Astrocyte of the cerebellum (primary cell): Measurements from ENCODE around the gene SLC39A13.
A peak's percentile ranks its signal among the peaks of the same experiment; 100 is the strongest.

ENCODE experiments used
- DNase-seq: peaks from one replicate; pipeline ENCODE4 v3.0.0-alpha.2; 2011; ENCODE audit warnings: low read depth
- H3K4me3 ChIP-seq: 2 replicates; pipeline ENCODE4 v1.5.1; 2011; ENCODE audit warnings: mild to moderate bottlenecking, low read depth, low read length, moderate library complexity
- in situ Hi-C: cut with HindIII; loops from 2 replicates; pipeline ENCODE4 v1.10.0; 2017; ENCODE audit warnings: low sequenced_read_pairs
- TF ChIP-seq, protein P1 (sequence below): IDR thresholded peaks from 2 replicates; pipeline ENCODE4 v1.5.1; 2012; ENCODE audit warnings: low read length, low read depth, moderate library complexity, mild to moderate bottlenecking; ENCODE audit errors: missing control alignments

SLC39A13 gene

GRCh38 chr11:47408598-47409439, 429 bp downstream of the SLC39A13 start:
- in situ Hi-C loops, result no loop called here
- DNase-seq, result peak; percentile 31
- TF ChIP-seq, protein P1, sequence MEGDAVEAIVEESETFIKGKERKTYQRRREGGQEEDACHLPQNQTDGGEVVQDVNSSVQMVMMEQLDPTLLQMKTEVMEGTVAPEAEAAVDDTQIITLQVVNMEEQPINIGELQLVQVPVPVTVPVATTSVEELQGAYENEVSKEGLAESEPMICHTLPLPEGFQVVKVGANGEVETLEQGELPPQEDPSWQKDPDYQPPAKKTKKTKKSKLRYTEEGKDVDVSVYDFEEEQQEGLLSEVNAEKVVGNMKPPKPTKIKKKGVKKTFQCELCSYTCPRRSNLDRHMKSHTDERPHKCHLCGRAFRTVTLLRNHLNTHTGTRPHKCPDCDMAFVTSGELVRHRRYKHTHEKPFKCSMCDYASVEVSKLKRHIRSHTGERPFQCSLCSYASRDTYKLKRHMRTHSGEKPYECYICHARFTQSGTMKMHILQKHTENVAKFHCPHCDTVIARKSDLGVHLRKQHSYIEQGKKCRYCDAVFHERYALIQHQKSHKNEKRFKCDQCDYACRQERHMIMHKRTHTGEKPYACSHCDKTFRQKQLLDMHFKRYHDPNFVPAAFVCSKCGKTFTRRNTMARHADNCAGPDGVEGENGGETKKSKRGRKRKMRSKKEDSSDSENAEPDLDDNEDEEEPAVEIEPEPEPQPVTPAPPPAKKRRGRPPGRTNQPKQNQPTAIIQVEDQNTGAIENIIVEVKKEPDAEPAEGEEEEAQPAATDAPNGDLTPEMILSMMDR, result no peak
- peak overlapping the region; percentile 84 for H3K4me3 ChIP-seq

DNA sequence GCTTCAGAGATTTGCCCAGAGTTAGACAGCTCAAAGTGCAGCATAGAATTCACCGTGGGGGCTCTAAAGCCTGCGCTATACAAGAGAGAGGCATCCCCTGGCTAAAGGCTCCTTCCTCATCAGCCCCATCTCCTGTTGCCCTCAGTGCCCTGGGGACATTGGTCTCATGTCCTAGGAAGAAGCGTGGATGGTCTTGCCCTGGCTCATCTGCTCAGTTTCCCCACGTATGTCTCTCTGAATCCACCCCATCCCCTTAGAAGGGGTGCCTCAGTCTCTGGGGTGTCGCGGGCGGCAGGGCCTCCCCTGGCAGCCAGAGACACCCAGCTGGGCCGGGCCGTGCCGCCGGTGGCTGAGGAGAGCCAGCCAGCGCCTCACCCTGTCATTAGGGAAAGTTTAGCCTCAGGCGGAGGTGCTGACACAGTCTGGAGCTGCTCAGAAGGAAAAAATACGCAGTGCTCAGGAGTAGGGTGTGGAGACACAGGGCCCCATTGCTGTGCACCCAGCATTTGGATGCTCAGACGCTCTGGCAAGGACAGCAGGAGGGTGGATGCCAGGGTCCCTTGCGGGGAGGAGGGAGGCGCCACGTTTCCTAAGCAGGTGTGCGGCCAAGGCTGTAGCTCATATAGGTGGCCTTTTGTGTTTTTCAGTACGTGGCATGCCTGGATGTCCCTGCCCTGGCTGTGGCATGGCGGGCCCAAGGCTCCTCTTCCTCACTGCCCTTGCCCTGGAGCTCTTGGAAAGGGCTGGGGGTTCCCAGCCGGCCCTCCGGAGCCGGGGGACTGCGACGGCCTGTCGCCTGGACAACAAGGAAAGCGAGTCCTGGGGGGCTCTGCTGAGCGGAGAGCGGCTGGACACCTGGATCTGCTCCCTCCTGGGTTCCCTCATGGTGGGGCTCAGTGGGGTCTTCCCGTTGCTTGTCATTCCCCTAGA, 1.3 kb downstream of the SLC39A13 start:
- peak overlapping the region; percentile 84 for H3K4me3 ChIP-seq

DNA sequence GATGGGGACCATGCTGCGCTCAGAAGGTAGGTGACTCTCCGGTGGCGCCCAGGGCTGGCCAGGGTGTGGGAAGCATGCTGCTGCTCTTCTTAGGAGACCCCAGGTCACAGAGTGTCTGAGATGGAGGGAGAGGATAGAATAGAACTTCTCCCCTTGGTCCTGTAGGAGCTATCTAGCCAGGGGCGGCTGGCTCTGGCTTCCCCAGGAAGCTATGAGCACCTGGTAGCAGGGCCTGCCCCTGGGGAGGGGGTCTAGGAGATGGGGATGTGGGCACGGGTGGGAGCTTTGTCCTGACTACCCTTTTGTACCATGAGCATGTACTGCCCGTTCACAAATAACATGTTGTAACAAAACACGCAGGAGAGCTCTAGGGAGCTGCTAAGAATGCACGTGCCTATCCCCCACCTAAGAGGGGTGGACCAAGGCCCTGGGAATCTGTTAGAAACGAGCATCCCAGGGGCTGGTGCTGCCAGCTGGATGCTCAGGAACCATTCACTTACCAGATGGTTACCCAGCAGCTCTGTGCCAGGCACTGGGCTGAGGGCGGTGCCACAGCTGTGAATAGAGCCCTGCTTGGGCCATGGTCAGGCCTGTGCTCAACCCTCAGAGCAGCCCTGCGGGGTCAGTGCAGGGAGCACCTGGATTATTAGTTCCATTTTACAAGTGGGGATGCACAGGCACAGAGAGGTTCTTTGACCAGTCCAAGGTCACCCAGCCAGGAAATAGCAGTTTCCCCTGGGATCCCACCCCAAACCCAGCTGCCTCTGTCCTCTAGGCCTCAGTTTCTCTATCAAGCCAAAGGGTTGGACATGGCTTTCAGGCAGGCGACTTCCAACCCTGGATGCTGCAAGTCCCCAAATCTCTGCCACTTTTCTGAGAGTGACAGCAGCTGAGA, 2.2 kb downstream of the SLC39A13 start:
- TF ChIP-seq, protein P1, result no peak
- peak overlapping the region; percentile 84 for H3K4me3 ChIP-seq
- no peak for DNase-seq
- in situ Hi-C loops, result no loop called here

More for the DNA sequence above, 1.3 kb downstream of the SLC39A13 start:
- TF ChIP-seq, protein P1, result no peak
- DNase-seq, result no peak
- in situ Hi-C loops, result no loop called here

GRCh38 chr11:47411884-47412746, 3.7 kb downstream of the SLC39A13 start:
- TF ChIP-seq, protein P1, result peak; percentile 79
- in situ Hi-C loops, result no loop called here
- H3K4me3 ChIP-seq, result no peak overlapping the region
- no peak for DNase-seq

- in situ Hi-C loops, result no loop called here
- H3K4me3 ChIP-seq, result no peak overlapping the region
- DNase-seq, result no peak
- TF ChIP-seq, protein P1, result no peak
These were observed 5.0 kb downstream of the SLC39A13 start for GRCh38 chr11:47413351-47413750.
